Activated gamma-delta T cell (primary cell): ENCODE measurements around the gene RAD54L2.
"Not testable (repeated sequence)": the region's sequence is repeated elsewhere in the genome, so short reads cannot be mapped to it uniquely, and the experiment has no call there.

Experiments
- DNase-seq: peaks from one replicate; lab custom pipeline; 2025; lab: John Stamatoyannopoulos, UW
- total RNA-seq, 2 donors: gene quantifications; one replicate each; lab custom pipeline; 2026; lab: John Stamatoyannopoulos, UW

The RAD54L2 gene
- 98.8 to 102 reads per million in 2 donors for total RNA-seq

GRCh38 chr3:51538459-51539290 is at the start of gene RAD54L2:
Gene RAD54L2, plus strand, starts transcription at chr3:51538719. Its CDS starts 51,702 bp downstream, at chr3:51590421.
- DNase-seq = peak; percentile 57

- DNase-seq = peak; percentile 61
Measured at GRCh38 chr3:51498876-51499738, 39.4 kb upstream of the RAD54L2 start.

GRCh38 chr3:51500632-51501131 is 37.8 kb upstream of the RAD54L2 start:
- no peak for DNase-seq

GRCh38 chr3:51501833-51502561 is 36.5 kb upstream of the RAD54L2 start:
- peak; percentile 9 for DNase-seq

GRCh38 chr3:51502562-51502910 is 36.0 kb upstream of the RAD54L2 start:
- no peak for DNase-seq

- no peak for DNase-seq
Measured at GRCh38 chr3:51503007-51503406, 35.5 kb upstream of the RAD54L2 start.

- no peak for DNase-seq
Measured at GRCh38 chr3:51508255-51508654, 30.3 kb upstream of the RAD54L2 start.

GRCh38 chr3:51510996-51511395 is 27.5 kb upstream of the RAD54L2 start:
- DNase-seq = no peak

- DNase-seq = no peak
Measured at GRCh38 chr3:51514210-51514609, 24.3 kb upstream of the RAD54L2 start.

GRCh38 chr3:51519848-51520247 is 18.7 kb upstream of the RAD54L2 start:
- DNase-seq = no peak

GRCh38 chr3:51520906-51521730 is 17.4 kb upstream of the RAD54L2 start:
- not testable (repeated sequence) for DNase-seq

GRCh38 chr3:51522273-51522962 is 16.1 kb upstream of the RAD54L2 start:
- DNase-seq = no peak

- not testable (repeated sequence) for DNase-seq
Measured at GRCh38 chr3:51524874-51525273, 13.6 kb upstream of the RAD54L2 start.

- DNase-seq = no peak
Measured at GRCh38 chr3:51530485-51530884, 8.0 kb upstream of the RAD54L2 start.

GRCh38 chr3:51535146-51536019 is 3.1 kb upstream of the RAD54L2 start:
- no peak for DNase-seq

GRCh38 chr3:51537631-51538030 is 888 bp upstream of the RAD54L2 start:
- DNase-seq = peak; percentile 3

GRCh38 chr3:51538115-51538458 is 432 bp upstream of the RAD54L2 start:
- no peak for DNase-seq

- DNase-seq = no peak
Measured at GRCh38 chr3:51539291-51539941, 897 bp downstream of the RAD54L2 start.

GRCh38 chr3:51542596-51542995 is 4.1 kb downstream of the RAD54L2 start:
- DNase-seq = not testable (repeated sequence)
